Liver (tissue), 9 donors: ENCODE measurements around the gene MRPL55. TPM values are rescaled to one million over a fixed set of nuclear protein-coding genes. Genes with fewer than 3 reads are reported as not detected.

Source experiments
- DNase-seq: peaks from one replicate; pipeline ENCODE4 v3.0.0-alpha.2; 2017; ENCODE audit warnings: low spot score
- H3K27ac ChIP-seq, 2 donors: one replicate each; pipeline ENCODE4 v1.7.0; 2013; ENCODE audit warnings: inconsistent platforms in 2 of 2, low read length in 2 of 2, control low read depth in 1 of 2, low read depth in 1 of 2, mild to moderate bottlenecking in 1 of 2
- H3K27me3 ChIP-seq, 4 donors: one replicate each; pipeline versions ENCODE4 v1.6.1 to v1.7.0; 2013; ENCODE audit warnings: low read length in 3 of 4, inconsistent platforms in 1 of 4, mild to moderate bottlenecking in 1 of 4, moderate library complexity in 1 of 4; ENCODE audit not compliant: control insufficient read depth in 4 of 4, insufficient read depth in 4 of 4
- H3K36me3 ChIP-seq, 4 donors: one replicate each; pipeline versions ENCODE4 v1.6.1 to v1.7.0; 2013; ENCODE audit warnings: low read length in 3 of 4, mild to moderate bottlenecking in 3 of 4, low read depth in 1 of 4, moderate library complexity in 1 of 4; ENCODE audit not compliant: control insufficient read depth in 4 of 4, insufficient read depth in 3 of 4
- H3K4me1 ChIP-seq, 4 donors: one replicate each; pipeline versions ENCODE4 v1.6.1 to v1.7.0; 2013; ENCODE audit warnings: low read length in 3 of 4, mild to moderate bottlenecking in 3 of 4, moderate library complexity in 1 of 4; ENCODE audit not compliant: control insufficient read depth in 4 of 4, insufficient read depth in 4 of 4
- H3K4me3 ChIP-seq, 3 donors: one replicate each; pipeline versions ENCODE4 v1.6.1 to v1.7.0; 2013; ENCODE audit warnings: low read length in 3 of 3, control low read depth in 1 of 3, low read depth in 1 of 3, mild to moderate bottlenecking in 1 of 3
- H3K9ac ChIP-seq, 2 donors: one replicate each; pipeline ENCODE4 v1.7.0; 2013; ENCODE audit warnings: low read length in 2 of 2, mild to moderate bottlenecking in 2 of 2, moderate library complexity in 2 of 2, control low read depth in 1 of 2, low read depth in 1 of 2
- H3K9me3 ChIP-seq, 4 donors: one replicate each; pipeline versions ENCODE4 v1.6.1 to v1.7.0; 2013; ENCODE audit warnings: low read length in 3 of 4; ENCODE audit not compliant: control insufficient read depth in 4 of 4
- ATF3 ChIP-seq: IDR thresholded peaks from 2 replicates; pipeline ENCODE4 v1.6.1; 2016; ENCODE audit warnings: antibody characterized with exemption
- CTCF ChIP-seq: fragments of 150-350 bp; IDR thresholded peaks from 2 replicates; pipeline ENCODE4 v1.5.1; 2017; ENCODE audit warnings: improper control_type of control experiment, low read depth, low read length; ENCODE audit not compliant: missing input control
- EGR1 ChIP-seq, 2 donors: IDR thresholded peaks; 2 replicates each; pipeline ENCODE4 v1.6.1; 2016 to 2018; ENCODE audit warnings: antibody characterized with exemption in 2 of 2, low read depth in 2 of 2
- FOXA1 ChIP-seq: IDR thresholded peaks from 2 replicates; pipeline ENCODE4 v1.6.1; 2016; ENCODE audit warnings: antibody characterized with exemption
- FOXA2 ChIP-seq: IDR thresholded peaks from 2 replicates; pipeline ENCODE4 v1.6.1; 2016; ENCODE audit warnings: antibody characterized with exemption
- GABPA ChIP-seq, 2 donors: IDR thresholded peaks in 1 of 2; conservative IDR thresholded peaks in 1 of 2; 2 replicates each; pipeline ENCODE4 v1.6.1; 2016; ENCODE audit warnings: antibody characterized with exemption in 2 of 2, mild to moderate bottlenecking in 1 of 2, moderate library complexity in 1 of 2
- HNF4A ChIP-seq, 2 donors: conservative IDR thresholded peaks; 2 replicates each; pipeline ENCODE4 v1.6.1; 2016; ENCODE audit warnings: antibody characterized with exemption in 2 of 2, mild to moderate bottlenecking in 2 of 2
- HNF4G ChIP-seq: IDR thresholded peaks from 2 replicates; pipeline ENCODE4 v1.6.1; 2016; ENCODE audit warnings: antibody characterized with exemption
- JUND ChIP-seq, 2 donors: IDR thresholded peaks; 2 replicates each; pipeline ENCODE4 v1.6.1; 2016; ENCODE audit warnings: antibody characterized with exemption in 2 of 2
- MAX ChIP-seq: IDR thresholded peaks from 2 replicates; pipeline ENCODE4 v1.6.1; 2016; ENCODE audit warnings: antibody characterized with exemption
- RAD21 ChIP-seq, 2 donors: IDR thresholded peaks; 2 replicates each; pipeline ENCODE4 v1.6.1; 2016; ENCODE audit warnings: antibody characterized with exemption in 2 of 2, mild to moderate bottlenecking in 2 of 2
- RXRA ChIP-seq, 2 donors: IDR thresholded peaks; 2 replicates each; pipeline ENCODE4 v1.6.1; 2017 to 2018; ENCODE audit warnings: antibody characterized with exemption in 2 of 2, mild to moderate bottlenecking in 1 of 2
- SP1 ChIP-seq: IDR thresholded peaks from 2 replicates; pipeline ENCODE4 v1.6.1; 2018; ENCODE audit warnings: antibody characterized with exemption, mild to moderate bottlenecking
- TAF1 ChIP-seq: conservative IDR thresholded peaks from 2 replicates; pipeline ENCODE4 v1.6.1; 2016; ENCODE audit warnings: antibody characterized with exemption, mild to moderate bottlenecking
- YY1 ChIP-seq: IDR thresholded peaks from 2 replicates; pipeline ENCODE4 v1.6.1; 2016; ENCODE audit warnings: antibody characterized with exemption, mild to moderate bottlenecking
- ZBTB33 ChIP-seq: IDR thresholded peaks from 2 replicates; pipeline ENCODE4 v1.6.1; 2016; ENCODE audit warnings: antibody characterized with exemption
- WGBS: extraction: QIAGEN DNeasy Blood & Tissue Kit; methylation state at CpG from one replicate; pipeline ENCODE4 v1.1.7; 2013; 5-methylcytosine and 5-hydroxymethylcytosine counted together
- polyA plus RNA-seq, 2 donors: library from polyadenylated mRNA; stranded (reverse) in 1 of 2; unstranded in 1 of 2; fragments of 200-250 nt in 1 of 2; fragments of >200 nt in 1 of 2; fragmentation: Nextera tagmentation in 1 of 2; extraction: Ambion mirVana in 1 of 2; gene quantifications; one replicate each; pipeline versions ENCODE4 v1.2.1 to v1.2.3, GENCODE V29; 2013 to 2015
- total RNA-seq, 2 donors: library from RNA; depleted of rRNA; stranded (reverse); fragments of >200 nt; gene quantifications; one replicate each; pipeline ENCODE4 v1.2.3, GENCODE V29; 2014
- donor health status: healthy.
- donor health status: healthy.
- donor health status: healthy.
- donor health status: healthy.
- donor health status: healthy.

The MRPL55 gene
- total and polyA plus RNA-seq, 4 donors = 38.9 to 119 (median 62.0) TPM

GRCh38 chr1:228120857-228121489, 11.9 kb upstream of the MRPL55 start:
- no peak overlapping the region for H3K9ac ChIP-seq
- H3K27ac ChIP-seq = no peak overlapping the region
- no peaks in the 10 kb centered on the region for H3K9me3 ChIP-seq
- no peaks in the 10 kb centered on the region for H3K27me3 ChIP-seq
- H3K36me3 ChIP-seq = no peaks in the 10 kb centered on the region
- no peak for TF ChIP-seq HNF4A (conservative IDR thresholded peaks at IDR 0.05)
- no peak for TF ChIP-seq YY1
- no peak for TF ChIP-seq EGR1 (IDR thresholded peaks at IDR 0.05; ENCODE audit: low read depth in 2 of 2)
- no peak for TF ChIP-seq ZBTB33
- TF ChIP-seq GABPA (IDR thresholded peaks at IDR 0.05 in 1 of 2, conservative IDR thresholded peaks at IDR 0.05 in 1 of 2) = no peak
- no peak overlapping the region for H3K4me3 ChIP-seq
- no peak for DNase-seq
- 71% methylated on average over 5 of the region's 5 CpGs for WGBS
- no peaks in the 10 kb centered on the region for H3K4me1 ChIP-seq

GRCh38 chr1:228120351-228120750, 11.3 kb upstream of the MRPL55 start:
- H3K4me3 ChIP-seq = no peak overlapping the region
- 79% methylated on average over 1 of the region's 1 CpG for WGBS
- no peaks in the 10 kb centered on the region for H3K9me3 ChIP-seq
- H3K4me1 ChIP-seq = no peaks in the 10 kb centered on the region
- H3K9ac ChIP-seq = no peak overlapping the region
- no peaks in the 10 kb centered on the region for H3K27me3 ChIP-seq
- H3K36me3 ChIP-seq = no peaks in the 10 kb centered on the region
- H3K27ac ChIP-seq = no peak overlapping the region
- DNase-seq = no peak
- no peak for TF ChIP-seq ZBTB33
- TF ChIP-seq FOXA1 = no peak
- no peak for TF ChIP-seq JUND (IDR thresholded peaks at IDR 0.05)
- no peak for TF ChIP-seq FOXA2
- TF ChIP-seq YY1 = no peak
- no peak for TF ChIP-seq EGR1 (IDR thresholded peaks at IDR 0.05; ENCODE audit: low read depth in 2 of 2)
- TF ChIP-seq GABPA (IDR thresholded peaks at IDR 0.05 in 1 of 2, conservative IDR thresholded peaks at IDR 0.05 in 1 of 2) = no peak
- no peak for TF ChIP-seq RXRA (IDR thresholded peaks at IDR 0.05)
- TF ChIP-seq TAF1 = no peak
- TF ChIP-seq HNF4G = no peak
- no peak for TF ChIP-seq SP1
- TF ChIP-seq ATF3 = no peak
- no peak for TF ChIP-seq RAD21 (IDR thresholded peaks at IDR 0.05)
- no peak for TF ChIP-seq MAX
- no peak for TF ChIP-seq CTCF
